Tibial artery (tissue), 4 donors: ENCODE results near the gene STAC2.

Experiments used
- DNase-seq, 2 donors: peaks; one replicate each; pipeline ENCODE4 v3.0.0-alpha.2; 2019
- H3K27ac ChIP-seq, 2 donors: fragments of 200-600 bp; sonication (generic) in 1 of 2; 1 replicate in 1 of 2; 2 replicates in 1 of 2; pipeline ENCODE4 v1.5.1; 2018 to 2019; ENCODE audit warnings: mild to moderate bottlenecking in 1 of 2
- H3K27me3 ChIP-seq, 2 donors: fragments of 200-600 bp; sonication (generic) in 1 of 2; one replicate each; pipeline versions ENCODE4 v1.5.1 to v1.6.0; 2016 to 2019
- H3K36me3 ChIP-seq, 3 donors: fragments of 200-600 bp; sonication (generic) in 2 of 3; one replicate each; pipeline ENCODE4 v1.5.1; 2016 to 2019; ENCODE audit warnings: mild to moderate bottlenecking in 2 of 3
- H3K4me1 ChIP-seq, 4 donors: fragments of 200-600 bp; sonication (generic) in 2 of 4; 1 replicate in 3 of 4; 2 replicates in 1 of 4; pipeline ENCODE4 v1.5.1; 2016 to 2019
- H3K4me3 ChIP-seq, 2 donors: fragments of 200-600 bp; sonication (generic) in 1 of 2; 1 replicate in 1 of 2; 2 replicates in 1 of 2; pipeline ENCODE4 v1.5.1; 2018 to 2019; ENCODE audit warnings: mild to moderate bottlenecking in 2 of 2
- H3K9me3 ChIP-seq, 3 donors: fragments of 200-600 bp; sonication (generic) in 1 of 3; one replicate each; pipeline ENCODE4 v1.5.1; 2016 to 2019
- intact Hi-C: fragments of 100-400 bp; cut with DNase I; formaldehyde crosslinking; loops from one replicate; pipeline ENCODE4 v1.15.0; 2023; ENCODE audit warnings: low total_unique reads
- TF ChIP-seq, protein P1 (sequence below), 2 experiments: fragments of 200-600 bp in 1 of 2; fragments of 450-650 bp in 1 of 2; IDR thresholded peaks; one replicate each; pipeline ENCODE4 v1.5.1; 2017 to 2019; ENCODE audit warnings: antibody characterized with exemption in 2 of 2, mild to moderate bottlenecking in 1 of 2, moderate library complexity in 1 of 2

Gene STAC2

GRCh38 chr17:39191750-39192510 lies 33.8 kb downstream of the STAC2 start:
- DNase-seq, result no peak
- TF ChIP-seq, protein P1, sequence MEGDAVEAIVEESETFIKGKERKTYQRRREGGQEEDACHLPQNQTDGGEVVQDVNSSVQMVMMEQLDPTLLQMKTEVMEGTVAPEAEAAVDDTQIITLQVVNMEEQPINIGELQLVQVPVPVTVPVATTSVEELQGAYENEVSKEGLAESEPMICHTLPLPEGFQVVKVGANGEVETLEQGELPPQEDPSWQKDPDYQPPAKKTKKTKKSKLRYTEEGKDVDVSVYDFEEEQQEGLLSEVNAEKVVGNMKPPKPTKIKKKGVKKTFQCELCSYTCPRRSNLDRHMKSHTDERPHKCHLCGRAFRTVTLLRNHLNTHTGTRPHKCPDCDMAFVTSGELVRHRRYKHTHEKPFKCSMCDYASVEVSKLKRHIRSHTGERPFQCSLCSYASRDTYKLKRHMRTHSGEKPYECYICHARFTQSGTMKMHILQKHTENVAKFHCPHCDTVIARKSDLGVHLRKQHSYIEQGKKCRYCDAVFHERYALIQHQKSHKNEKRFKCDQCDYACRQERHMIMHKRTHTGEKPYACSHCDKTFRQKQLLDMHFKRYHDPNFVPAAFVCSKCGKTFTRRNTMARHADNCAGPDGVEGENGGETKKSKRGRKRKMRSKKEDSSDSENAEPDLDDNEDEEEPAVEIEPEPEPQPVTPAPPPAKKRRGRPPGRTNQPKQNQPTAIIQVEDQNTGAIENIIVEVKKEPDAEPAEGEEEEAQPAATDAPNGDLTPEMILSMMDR (IDR thresholded peaks at IDR 0.05), result no peak
- Histone ChIP-seq H3K36me3 (peaks cover 62 to 80% (median 62%) of the 10 kb centered on the region in 3 donors), H3K27me3 (no peaks in the 10 kb centered on the region), H3K4me3 (no peak overlapping the region), H3K4me1 (peaks cover 0 to 38% (median 35%) of the 10 kb centered on the region in 4 donors), H3K9me3 (no peaks in the 10 kb centered on the region), H3K27ac (no peak overlapping the region)
- intact Hi-C loops, result no loop called here

GRCh38 chr17:39187152-39187830 lies 38.5 kb downstream of the STAC2 start:
- H3K36me3 ChIP-seq, result peaks cover 93 to 100% (median 93%) of the 10 kb centered on the region in 3 donors
- H3K27ac ChIP-seq, result no peak overlapping the region
- intact Hi-C loops, result no loop called here
- no peaks in the 10 kb centered on the region for H3K9me3 ChIP-seq
- no peaks in the 10 kb centered on the region for H3K4me1 ChIP-seq
- H3K4me3 ChIP-seq, result no peak overlapping the region
- TF ChIP-seq, protein P1 (IDR thresholded peaks at IDR 0.05), result no peak
- no peaks in the 10 kb centered on the region for H3K27me3 ChIP-seq
- DNase-seq, result no peak

DNA sequence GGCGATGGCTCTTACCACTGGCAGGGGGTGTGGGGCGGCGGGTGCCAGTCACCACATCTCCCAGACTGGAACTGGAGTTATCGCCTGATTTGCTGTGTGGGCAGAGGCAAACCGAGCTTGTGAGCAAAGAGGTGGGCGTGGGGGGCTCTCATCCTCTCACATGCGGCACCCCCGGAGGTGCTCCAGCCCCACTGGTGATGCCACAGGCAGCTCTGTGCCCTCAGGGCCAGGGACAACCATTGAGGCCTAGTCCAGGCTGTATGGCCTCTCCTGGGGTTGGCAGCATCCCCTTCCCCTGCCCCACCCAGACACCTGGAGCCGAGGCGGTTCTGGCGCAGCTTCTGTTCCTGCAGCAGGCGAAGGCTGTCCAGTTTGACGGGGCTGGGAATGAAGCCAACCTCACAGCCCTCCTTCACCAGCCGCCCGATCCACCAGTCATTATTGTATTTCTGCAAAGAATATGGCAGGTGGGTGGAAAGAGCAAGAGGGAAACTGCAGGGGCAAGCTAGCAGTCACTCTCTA lies 39.2 kb downstream of the STAC2 start:
- peaks cover 93 to 100% (median 93%) of the 10 kb centered on the region in 3 donors for H3K36me3 ChIP-seq
- H3K4me3 ChIP-seq, result no peak overlapping the region
- no peaks in the 10 kb centered on the region for H3K27me3 ChIP-seq
- TF ChIP-seq, protein P1 (IDR thresholded peaks at IDR 0.05), result no peak
- no peak overlapping the region for H3K27ac ChIP-seq
- H3K9me3 ChIP-seq, result no peaks in the 10 kb centered on the region
- intact Hi-C loops, result no loop called here
- no peak for DNase-seq
- no peaks in the 10 kb centered on the region for H3K4me1 ChIP-seq

GRCh38 chr17:39183720-39184119 lies 42.0 kb downstream of the STAC2 start:
- peaks cover 88 to 99% (median 91%) of the 10 kb centered on the region in 3 donors for H3K36me3 ChIP-seq
- no peaks in the 10 kb centered on the region for H3K9me3 ChIP-seq
- H3K4me1 ChIP-seq, result no peaks in the 10 kb centered on the region
- H3K4me3 ChIP-seq, result no peak overlapping the region
- TF ChIP-seq, protein P1 (IDR thresholded peaks at IDR 0.05), result no peak
- no peaks in the 10 kb centered on the region for H3K27me3 ChIP-seq
- no peak for DNase-seq
- intact Hi-C loops, result no loop called here
- H3K27ac ChIP-seq, result no peak overlapping the region

DNA sequence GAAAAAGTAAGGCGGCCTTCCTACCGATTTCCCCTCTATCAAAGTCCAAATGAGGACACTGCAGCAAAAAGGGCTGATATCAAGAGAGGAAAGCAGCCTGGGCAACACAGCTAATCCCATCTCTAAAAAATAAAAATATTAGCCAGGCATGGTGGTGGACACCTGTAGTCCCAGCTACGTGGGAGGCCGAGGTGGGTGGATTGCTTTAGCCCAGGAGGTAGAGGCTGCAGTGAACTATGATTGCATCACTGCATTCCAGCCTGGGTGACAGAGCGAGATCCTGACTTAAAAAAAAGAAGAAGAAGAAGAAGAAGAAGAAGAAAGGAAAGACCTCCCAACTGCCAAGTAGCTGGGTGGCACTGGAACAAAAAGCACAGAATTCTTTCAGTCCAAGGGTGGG lies 42.7 kb downstream of the STAC2 start:
- H3K36me3 ChIP-seq, result peaks cover 82 to 99% (median 91%) of the 10 kb centered on the region in 3 donors
- intact Hi-C loops, result no loop called here
- TF ChIP-seq, protein P1 (IDR thresholded peaks at IDR 0.05), result no peak

More for the DNA sequence above, 42.7 kb downstream of the STAC2 start:
- H3K4me3 ChIP-seq, result no peak overlapping the region
- H3K4me1 ChIP-seq, result peaks cover 0 to 5% (median 0%) of the 10 kb centered on the region in 4 donors
- no peaks in the 10 kb centered on the region for H3K27me3 ChIP-seq
- no peaks in the 10 kb centered on the region for H3K9me3 ChIP-seq
- no peak overlapping the region for H3K27ac ChIP-seq
- no peak for DNase-seq
